Stimulated activated CD8-positive, alpha-beta memory T cell treated with anti-CD3 and anti-CD28 coated beads, Interleukin-12 subunit alpha, Interleukin-12 subunit beta, amount 100 ng/mL, for 24 hours (primary cell): Measurements from ENCODE around the gene G6PC2.
"Not testable (repeated sequence)": the region's sequence is repeated elsewhere in the genome, so short reads cannot be mapped to it uniquely, and the experiment has no call there.

Experiments used
- DNase-seq: peaks from one replicate; pipeline ENCODE4 v3.0.0-alpha.2; 2020; ENCODE audit errors: extremely low read depth

G6PC2 gene

GRCh38 chr2:168901003-168901402, at the start of gene G6PC2:
G6PC2 (plus strand) TSS chr2:168901291; CDS start chr2:168901332, 41 bp downstream.
- DNase-seq: no peak

GRCh38 chr2:168851674-168852320, 49.3 kb upstream of the G6PC2 start:
- DNase-seq: no peak

GRCh38 chr2:168852481-168852880, 48.6 kb upstream of the G6PC2 start:
- DNase-seq: no peak

GRCh38 chr2:168853471-168853870, 47.6 kb upstream of the G6PC2 start:
- DNase-seq: no peak

GRCh38 chr2:168854651-168855050, 46.4 kb upstream of the G6PC2 start:
- DNase-seq: no peak

- no peak for DNase-seq
These were observed 45.5 kb upstream of the G6PC2 start for GRCh38 chr2:168855601-168856000.

GRCh38 chr2:168858146-168858545, 42.9 kb upstream of the G6PC2 start:
- DNase-seq: no peak

GRCh38 chr2:168867164-168867563, 33.9 kb upstream of the G6PC2 start:
- DNase-seq: not testable (repeated sequence)

GRCh38 chr2:168870369-168870768, 30.7 kb upstream of the G6PC2 start:
- not testable (repeated sequence) for DNase-seq

- DNase-seq: not testable (repeated sequence)
These were observed 30.3 kb upstream of the G6PC2 start for GRCh38 chr2:168870824-168871223.

- no peak for DNase-seq
These were observed 26.6 kb upstream of the G6PC2 start for GRCh38 chr2:168874368-168875054.

- not testable (repeated sequence) for DNase-seq
These were observed 18.9 kb upstream of the G6PC2 start for GRCh38 chr2:168882163-168882562.

- no peak for DNase-seq
These were observed 16.1 kb upstream of the G6PC2 start for GRCh38 chr2:168884975-168885374.

- no peak for DNase-seq
These were observed 11.5 kb upstream of the G6PC2 start for GRCh38 chr2:168889635-168890005.

- DNase-seq: peak; percentile 66
These were observed 10.9 kb upstream of the G6PC2 start, which contains the start of gene SPC25 for GRCh38 chr2:168890006-168890782. SPC25 (minus strand) TSS chr2:168890430; CDS start chr2:168889519, 911 bp downstream.

GRCh38 chr2:168892327-168892726, 8.8 kb upstream of the G6PC2 start:
- no peak for DNase-seq

GRCh38 chr2:168894101-168894500, 7.0 kb upstream of the G6PC2 start:
- no peak for DNase-seq

GRCh38 chr2:168894720-168895119, 6.4 kb upstream of the G6PC2 start:
- no peak for DNase-seq

- no peak for DNase-seq
These were observed 5.3 kb upstream of the G6PC2 start for GRCh38 chr2:168895771-168896170.

- DNase-seq: no peak
These were observed 4.3 kb upstream of the G6PC2 start for GRCh38 chr2:168896783-168897182.

GRCh38 chr2:168897449-168897848, 3.6 kb upstream of the G6PC2 start:
- DNase-seq: no peak

- DNase-seq: no peak
These were observed 2.8 kb downstream of the G6PC2 start for GRCh38 chr2:168903888-168904287.

- DNase-seq: no peak
These were observed 3.3 kb downstream of the G6PC2 start for GRCh38 chr2:168904358-168904757.
